Measurements from ENCODE around the gene KLK5. TPM values are rescaled to one million over a fixed set of nuclear protein-coding genes. Genes with fewer than 3 reads are reported as not detected.

KLK5 gene
- total RNA-seq (2022) (0.19 TPM in 1 of 2 replicates, not detected in the other), Bru-seq, nascent RNA (not detected), BruChase-seq, experiment 1, labeled RNA remaining after a 6-hour chase (not detected), BruChase-seq, experiment 2, labeled RNA remaining after a 2-hour chase (not detected)
- long read RNA-seq, partial matches to known transcripts, result 0 of 1 reads
- long read RNA-seq, other reads (novel, unspliced or antisense), result 0 of 1 reads

- Mint-ChIP-seq H3K27me3 (ENCODE audit: insufficient read depth, unreplicated experiment) (no peaks in the 10 kb centered on the region), H3K27ac (ENCODE audit: low read depth, unreplicated experiment) (no peak within 1 kb of the TSS), H3K36me3 (ENCODE audit: insufficient read depth, unreplicated experiment) (peaks cover 6% of the 10 kb centered on the region), H3K4me3 (ENCODE audit: unreplicated experiment) (no peak within 1 kb of the TSS), H3K4me1 (ENCODE audit: insufficient read depth, unreplicated experiment) (peaks cover 6% of the 10 kb centered on the region), H3K9me3 (ENCODE audit: unreplicated experiment) (peaks cover 8% of the 10 kb centered on the region)
- intact Hi-C loops (cut with micrococcal nuclease), result no loop called here
- DNase-seq (ENCODE audit: unreplicated experiment), result no peak
- no peak for TF ChIP-seq CTCF (IDR thresholded peaks at IDR 0.05; ENCODE audit: unreplicated experiment)
- POLR2A ChIA-PET, result no interaction called here
- BruUV-seq (replicated peaks), result no TSS peak
- CTCF ChIA-PET, result no interaction called here
Observed at GRCh38 chr19:50952910-50953309, at the start of gene KLK5. KLK5 (minus strand) TSS chr19:50953038; CDS start chr19:50952657, 381 bp downstream.

- Mint-ChIP-seq H3K4me1 (ENCODE audit: insufficient read depth, unreplicated experiment) (no peaks in the 10 kb centered on the region), H3K4me3 (ENCODE audit: unreplicated experiment) (no peak overlapping the region), H3K36me3 (ENCODE audit: insufficient read depth, unreplicated experiment) (peaks cover 6% of the 10 kb centered on the region), H3K9me3 (ENCODE audit: unreplicated experiment) (peaks cover 6% of the 10 kb centered on the region), H3K27me3 (ENCODE audit: insufficient read depth, unreplicated experiment) (peaks cover 11% of the 10 kb centered on the region), H3K27ac (ENCODE audit: low read depth, unreplicated experiment) (no peak overlapping the region)
- ChIA-PET POLR2A (no interaction called here), CTCF (interaction anchor here (0.6 to 1.7 kb wide), 4 partner anchors 14 to 62 kb away, joined by 3 to 4 read pairs (median 3); no protein-coding TSS in a partner anchor)
- intact Hi-C loops (cut with micrococcal nuclease), result no loop called here
- TF ChIP-seq CTCF (IDR thresholded peaks at IDR 0.05; ENCODE audit: unreplicated experiment), result no peak
- DNase-seq (ENCODE audit: unreplicated experiment), result no peak
- BruUV-seq (replicated peaks), result no TSS peak
Observed at GRCh38 chr19:51002089-51002532, 49.3 kb upstream of the KLK5 start.

GRCh38 chr19:51001515-51001914, 48.7 kb upstream of the KLK5 start, which contains the start of gene KLK8:
KLK8 (minus strand) TSS chr19:51001604; CDS start chr19:51001167, 437 bp downstream.
- intact Hi-C loops (cut with micrococcal nuclease), result no loop called here
- DNase-seq (ENCODE audit: unreplicated experiment), result no peak

More at GRCh38 chr19:51001515-51001914, 48.7 kb upstream of the KLK5 start, which contains the start of gene KLK8:
- Mint-ChIP-seq H3K4me1 (ENCODE audit: insufficient read depth, unreplicated experiment) (no peaks in the 10 kb centered on the region), H3K27me3 (ENCODE audit: insufficient read depth, unreplicated experiment) (peaks cover 11% of the 10 kb centered on the region), H3K36me3 (ENCODE audit: insufficient read depth, unreplicated experiment) (peaks cover 6% of the 10 kb centered on the region), H3K4me3 (ENCODE audit: unreplicated experiment) (no peak within 1 kb of the TSS), H3K27ac (ENCODE audit: low read depth, unreplicated experiment) (no peak within 1 kb of the TSS), H3K9me3 (ENCODE audit: unreplicated experiment) (peaks cover 6% of the 10 kb centered on the region)
- no TSS peak for BruUV-seq (replicated peaks)
- CTCF ChIA-PET, result interaction anchor here (1.7 kb wide), 1 partner anchor 15 kb away, joined by 3 read pairs; no protein-coding TSS in a partner anchor
- POLR2A ChIA-PET, result interaction anchor here (1.0 kb wide), 1 partner anchor 22 kb away, joined by 4 read pairs; no protein-coding TSS in a partner anchor
- no peak for TF ChIP-seq CTCF (IDR thresholded peaks at IDR 0.05; ENCODE audit: unreplicated experiment)
